NCI-H1105 (cell line): ENCODE results near the gene CER1.
"Not testable (repeated sequence)": the region's sequence is repeated elsewhere in the genome, so short reads cannot be mapped to it uniquely, and the experiment has no call there.

Source experiments
- DNase-seq: peaks from one replicate; lab custom pipeline; 2025; lab: John Stamatoyannopoulos, UW

CER1 gene

GRCh38 chr9:14713187-14713767 lies 9.3 kb downstream of the CER1 start:
- no peak for DNase-seq

- no peak for DNase-seq
Measured at GRCh38 chr9:14710804-14711203, 11.7 kb downstream of the CER1 start.

- no peak for DNase-seq
Measured at GRCh38 chr9:14706530-14707140, 15.9 kb downstream of the CER1 start.

GRCh38 chr9:14705079-14705478 lies 17.5 kb downstream of the CER1 start:
- DNase-seq: no peak

- no peak for DNase-seq
Measured at GRCh38 chr9:14704281-14704680, 18.3 kb downstream of the CER1 start.

- DNase-seq: no peak
Measured at GRCh38 chr9:14702200-14702720, 20.3 kb downstream of the CER1 start.

- DNase-seq: peak; percentile 74
Measured at GRCh38 chr9:14693251-14693861, 29.2 kb downstream of the CER1 start, which contains the start of gene ZDHHC21. TSS of gene ZDHHC21 (minus strand) at chr9:14693432. CDS start at chr9:14674340, 19,092 bp downstream.

- peak; percentile 73 for DNase-seq
Measured at GRCh38 chr9:14692470-14693250, 29.9 kb downstream of the CER1 start.

- no peak for DNase-seq
Measured at GRCh38 chr9:14690948-14691730, 31.4 kb downstream of the CER1 start.

GRCh38 chr9:14687042-14687719 lies 35.4 kb downstream of the CER1 start:
- DNase-seq: no peak

- DNase-seq: no peak
Measured at GRCh38 chr9:14686168-14686567, 36.4 kb downstream of the CER1 start.

- DNase-seq: not testable (repeated sequence)
Measured at GRCh38 chr9:14682616-14683015, 39.9 kb downstream of the CER1 start.

GRCh38 chr9:14678776-14679175 lies 43.8 kb downstream of the CER1 start:
- no peak for DNase-seq

- no peak for DNase-seq
Measured at GRCh38 chr9:14677872-14678271, 44.7 kb downstream of the CER1 start.

- no peak for DNase-seq
Measured at GRCh38 chr9:14677396-14677795, 45.1 kb downstream of the CER1 start.

- DNase-seq: no peak
Measured at GRCh38 chr9:14674630-14675029, 47.9 kb downstream of the CER1 start.

- DNase-seq: no peak
Measured at GRCh38 chr9:14671377-14671776, 51.2 kb downstream of the CER1 start.

- DNase-seq: no peak
Measured at GRCh38 chr9:14670718-14671117, 51.8 kb downstream of the CER1 start.
